ENCODE results near the gene PNN. TPM values are rescaled to one million over a fixed set of nuclear protein-coding genes. Genes with fewer than 3 reads are reported as not detected.
"Not testable (repeated sequence)": the region's sequence is repeated elsewhere in the genome, so short reads cannot be mapped to it uniquely, and the experiment has no call there.

Gene PNN
- total RNA-seq, 1 donor from 2014 or later: 84.1 TPM

- no peak for DNase-seq (ENCODE audit: low spot score)
These were observed 54.1 kb downstream of the PNN start for GRCh38 chr14:39229222-39229543.

DNA sequence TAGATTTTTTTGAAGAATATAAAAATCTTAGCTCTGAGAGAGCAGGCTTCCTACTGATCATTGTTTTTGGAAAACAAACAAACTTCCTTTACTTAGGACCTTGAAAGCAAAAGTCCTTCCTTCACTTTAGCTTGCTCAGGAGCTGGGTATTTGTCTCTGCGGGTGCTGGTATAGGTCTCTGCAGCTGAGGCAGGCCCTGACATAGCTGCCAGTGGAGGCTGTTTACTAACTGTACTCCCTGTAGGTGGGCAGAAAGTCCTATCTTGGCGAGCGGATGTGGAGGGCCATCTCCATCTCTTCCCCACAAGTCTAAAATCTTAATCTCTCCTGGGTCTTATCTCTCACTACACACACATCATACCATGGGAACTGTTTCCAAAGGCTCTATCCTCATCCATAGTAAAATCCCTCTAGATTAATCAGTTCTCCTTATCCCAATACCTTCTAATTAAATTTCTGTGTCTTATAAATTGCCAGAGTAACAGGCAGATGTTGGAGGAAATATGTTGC lies 54.6 kb downstream of the PNN start:
- no peak for DNase-seq (ENCODE audit: low spot score)

DNA sequence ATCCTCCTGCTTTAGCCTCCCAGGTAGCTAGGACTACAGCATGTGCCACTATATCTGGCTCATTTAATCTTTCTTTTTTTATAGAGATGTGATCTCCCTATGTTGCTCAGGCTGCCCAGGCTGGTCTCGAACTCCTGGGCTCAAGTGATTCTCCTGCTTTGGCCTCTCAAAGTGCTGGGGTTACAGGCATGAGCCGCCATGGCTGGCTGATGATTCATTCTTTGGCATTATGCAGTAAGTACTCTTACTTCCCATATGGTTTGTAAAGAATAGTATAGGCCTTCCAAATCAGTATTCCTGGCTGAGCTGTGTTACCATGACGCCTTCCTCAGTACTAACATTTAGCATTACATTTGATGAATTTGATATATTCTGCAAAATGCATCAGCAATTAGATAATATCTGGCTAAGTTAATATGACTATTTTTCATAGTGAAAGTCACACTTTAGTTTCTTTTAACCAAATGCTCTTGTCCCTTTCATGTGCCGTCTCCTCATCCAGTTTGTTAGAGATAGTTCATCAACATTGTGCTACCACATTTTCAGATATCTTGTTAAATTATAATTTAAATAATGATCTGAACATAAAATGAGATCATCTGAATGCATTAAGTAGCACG lies 55.5 kb downstream of the PNN start:
- no peak for DNase-seq (ENCODE audit: low spot score)

GRCh38 chr14:39231751-39232553 lies 56.9 kb downstream of the PNN start:
- not testable (repeated sequence) for DNase-seq (ENCODE audit: low spot score)

Other genes starting within 250 kb of the PNN start
- 70.8 TPM for gene SEC23A, start 72.0 kb upstream of the PNN start, total RNA-seq
- 10.0 TPM for gene GEMIN2, start 60.9 kb upstream of the PNN start, total RNA-seq
- 33.5 TPM for gene TRAPPC6B, start 4.9 kb upstream of the PNN start, total RNA-seq
- 29.5 TPM for gene MIA2, start 58.7 kb downstream of the PNN start, total RNA-seq